PC-3 (cell line): ENCODE measurements around the gene THOC6. TPM values are rescaled to one million over a fixed set of nuclear protein-coding genes. Genes with fewer than 3 reads are reported as not detected.
A peak's percentile ranks its signal among the peaks of the same experiment; 100 is the strongest.

Experiments
- ATAC-seq: fragments of 200-7000 bp; cut with Tn5 transposase; 2 replicates; pipeline ENCODE4 v1.9.1; 2020; ENCODE audit warnings: mild to moderate bottlenecking, moderate library complexity
- Bru-seq: library from RNA; stranded (reverse); fragments of 400-500 nt; gene quantifications from one replicate; lab custom pipeline; 2021; lab: Mats Ljungman, UMichigan
- BruChase-seq, 2 experiments: library from RNA; stranded (reverse); fragments of 400-500 nt; gene quantifications; one replicate each; lab custom pipeline; 2021; lab: Mats Ljungman, UMichigan
- BruUV-seq: library from RNA; stranded (reverse); fragments of 400-500 nt; replicated peaks from 2 replicates; lab custom pipeline; 2021; lab: Mats Ljungman, UMichigan
- CTCF ChIA-PET: fragments of 300-600 bp; sonication (Branson Sonifier 250); formaldehyde crosslinking; loops from one replicate; lab custom pipeline; 2022; ENCODE audit warnings: antibody characterized with exemption; lab: Charles Lee
- POLR2A ChIA-PET: fragments of 300-600 bp; sonication (Branson Sonifier 250); formaldehyde crosslinking; loops from one replicate; lab custom pipeline; 2022; ENCODE audit warnings: antibody characterized with exemption; ENCODE audit not compliant: unreplicated experiment; lab: Charles Lee
- DNase-seq: peaks from one replicate; pipeline ENCODE4 v3.0.0-alpha.2; 2015
- H2AFZ ChIP-seq: fragments of 300-600 bp; sonication (generic); 2 replicates; pipeline ENCODE4 v1.6.0; 2016; ENCODE audit warnings: antibody characterized with exemption, low read length
- H3F3A ChIP-seq: fragments of 300-600 bp; sonication (generic); one replicate; pipeline ENCODE4 v1.6.0; 2017; ENCODE audit warnings: antibody characterized with exemption, low read length, control low read depth, mild to moderate bottlenecking; ENCODE audit not compliant: unreplicated experiment
- H3K27ac ChIP-seq: fragments of 300-600 bp; sonication (generic); 2 replicates; pipeline ENCODE4 v1.5.1; 2016; ENCODE audit warnings: mild to moderate bottlenecking, low read length
- H3K27me3 ChIP-seq: fragments of 300-600 bp; sonication (generic); 2 replicates; pipeline ENCODE4 v1.6.1; 2016; ENCODE audit warnings: low read length, mixed read lengths
- H3K36me3 ChIP-seq: fragments of 300-600 bp; sonication (generic); 2 replicates; pipeline ENCODE4 v1.6.1; 2016; ENCODE audit warnings: low read depth, mixed run types, low read length, mixed read lengths
- H3K4me1 ChIP-seq: fragments of 300-600 bp; sonication (generic); 2 replicates; pipeline ENCODE4 v1.5.1; 2016; ENCODE audit warnings: low read length; ENCODE audit not compliant: insufficient read depth
- H3K4me2 ChIP-seq: fragments of 300-600 bp; sonication (generic); 2 replicates; pipeline ENCODE4 v1.6.0; 2016; ENCODE audit warnings: low read length
- H3K4me3 ChIP-seq: fragments of 300-600 bp; sonication (generic); 2 replicates; pipeline ENCODE4 v1.5.1; 2016; ENCODE audit warnings: mild to moderate bottlenecking, low read length, mixed read lengths
- H3K79me2 ChIP-seq: fragments of 300-600 bp; sonication (generic); 2 replicates; pipeline ENCODE4 v1.6.1; 2017; ENCODE audit warnings: low read length, mixed read lengths
- H3K9ac ChIP-seq: fragments of 300-600 bp; sonication (generic); 2 replicates; pipeline ENCODE4 v1.6.0; 2016; ENCODE audit warnings: mild to moderate bottlenecking, low read length
- H3K9me2 ChIP-seq: fragments of 300-600 bp; sonication (generic); replicated peaks from 2 replicates; pipeline ENCODE4 v1.6.1; 2016; ENCODE audit warnings: mixed run types, low read length, mixed read lengths
- H3K9me3 ChIP-seq: fragments of 300-600 bp; sonication (generic); 2 replicates; pipeline ENCODE4 v1.6.1; 2016; ENCODE audit warnings: low read length, mixed read lengths
- H4K20me1 ChIP-seq: fragments of 300-600 bp; sonication (generic); 2 replicates; pipeline ENCODE4 v1.6.1; 2016; ENCODE audit warnings: low read length, mixed read lengths
- EZH2 ChIP-seq: fragments of 300-600 bp; sonication (generic); IDR thresholded peaks from one replicate; pipeline ENCODE4 v1.6.1; 2017; ENCODE audit warnings: antibody characterized with exemption, mild to moderate bottlenecking, low read length; ENCODE audit not compliant: unreplicated experiment
- EZH2phosphoT487 ChIP-seq: fragments of 300-600 bp; sonication (generic); IDR thresholded peaks from 2 replicates; pipeline ENCODE4 v1.6.1; 2018; ENCODE audit warnings: mild to moderate bottlenecking, antibody characterized with exemption, low read length, borderline replicate concordance
- intact Hi-C: fragments of 100-400 bp; cut with micrococcal nuclease; formaldehyde crosslinking; loops from 2 replicates; pipeline ENCODE4 v1.9.0; 2023
- long read RNA-seq: library from polyadenylated mRNA; unstranded; transcript quantifications from one replicate; pipeline ENCODE4 v2.0.0, GENCODE V29; 2021; ENCODE audit not compliant: unreplicated experiment
- total RNA-seq: library from RNA; depleted of rRNA; stranded (reverse); fragments of >200 nt; gene quantifications from 2 replicates; pipeline ENCODE4 v1.2.3, GENCODE V29; 2014; rRNA removed
- TF ChIP-seq, protein P1 (sequence below): fragments of 300-600 bp; sonication (generic); conservative IDR thresholded peaks from 2 replicates; pipeline ENCODE4 v1.5.1; 2017; ENCODE audit warnings: antibody characterized with exemption, low read depth, mild to moderate bottlenecking, low read length

The THOC6 gene
- 40.3 and 47.3 TPM in 2 replicates for total RNA-seq
- Bru-seq, nascent RNA = percentile 75 among the genes with signal in this experiment
- percentile 98 among the genes with signal in this experiment for BruChase-seq, experiment 1, labeled RNA remaining after a 6-hour chase
- BruChase-seq, experiment 2, labeled RNA remaining after a 2-hour chase = percentile 92 among the genes with signal in this experiment
- long read RNA-seq, transcript THOC6-202 (13 exons, 1,419 nt) = major isoform, 43 of 65 reads
- long read RNA-seq, partial matches to known transcripts = 1 of 65 reads
- long read RNA-seq, other reads (novel, unspliced or antisense) = 21 of 65 reads

DNA sequence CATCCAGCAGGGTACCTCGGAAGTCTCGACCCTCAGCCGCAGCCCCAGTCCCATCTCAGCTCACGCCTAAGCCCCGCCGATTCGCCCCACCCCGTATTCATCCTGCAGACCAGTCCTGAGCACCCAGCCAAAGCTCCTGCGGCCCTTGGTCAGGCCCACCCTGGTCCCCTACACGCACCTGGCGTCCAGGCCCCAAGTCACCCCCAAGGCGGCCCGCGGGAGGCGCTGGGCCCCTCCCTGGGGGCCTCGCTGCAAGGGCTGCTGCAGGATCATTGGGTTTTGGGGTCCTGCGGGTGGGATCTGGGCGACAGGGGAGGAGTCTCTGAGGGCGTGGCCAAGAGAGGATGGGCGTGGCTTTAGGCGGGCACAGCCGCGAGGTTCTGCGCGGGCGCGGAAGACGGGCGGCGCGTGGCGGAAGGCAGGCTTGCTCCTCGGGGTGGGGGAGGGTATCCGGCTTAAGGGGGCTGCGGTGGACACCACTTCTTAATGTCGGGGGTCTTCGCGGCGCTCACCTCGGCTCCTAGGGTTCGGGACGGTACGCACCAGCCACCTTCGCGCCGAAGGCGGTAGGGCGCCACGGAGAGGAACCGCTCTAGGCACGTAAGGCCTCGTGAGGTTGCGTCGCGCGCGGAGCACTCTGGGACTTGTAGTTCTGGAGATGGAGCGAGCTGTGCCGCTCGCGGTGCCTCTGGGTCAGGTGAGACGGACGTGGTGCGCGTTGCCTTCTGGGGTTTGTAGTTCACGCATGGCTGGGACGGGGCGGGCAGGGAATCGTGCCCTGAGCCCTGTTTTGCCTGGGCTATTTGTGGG is at the start of gene THOC6, which contains the start of gene HCFC1R1:
TSS of gene THOC6 (plus strand) at position 367 of the 810 bp plus-strand sequence. CDS start at position 659, 292 bp downstream.
TSS of gene HCFC1R1 (minus strand) at position 274 of the 810 bp plus-strand sequence. CDS start at position 273, 1 bp downstream.
- Histone ChIP-seq H3K9me3 (no peaks in the 10 kb centered on the region), H3K4me2 (peak within 1 kb of the TSS; percentile 99), H3K4me3 (peak within 1 kb of the TSS; percentile 94), H3K36me3 (peaks cover 10% of the 10 kb centered on the region), H3K4me1 (peaks cover 23% of the 10 kb centered on the region), H2AFZ (no peak within 1 kb of the TSS), H3K9ac (peak within 1 kb of the TSS; percentile 91), H3K27me3 (no peaks in the 10 kb centered on the region), H3K27ac (peak within 1 kb of the TSS; percentile 100), H4K20me1 (no peaks in the 10 kb centered on the region), H3K9me2 (no peaks in the 10 kb centered on the region), H3K79me2 (peaks cover 12% of the 10 kb centered on the region), H3F3A (no peaks in the 10 kb centered on the region)
- DNase-seq = peak; percentile 96
- ATAC-seq = peak; percentile 35
- TF ChIP-seq EZH2phosphoT487 (no peak), EZH2 (no peak)
- TF ChIP-seq, protein P1, sequence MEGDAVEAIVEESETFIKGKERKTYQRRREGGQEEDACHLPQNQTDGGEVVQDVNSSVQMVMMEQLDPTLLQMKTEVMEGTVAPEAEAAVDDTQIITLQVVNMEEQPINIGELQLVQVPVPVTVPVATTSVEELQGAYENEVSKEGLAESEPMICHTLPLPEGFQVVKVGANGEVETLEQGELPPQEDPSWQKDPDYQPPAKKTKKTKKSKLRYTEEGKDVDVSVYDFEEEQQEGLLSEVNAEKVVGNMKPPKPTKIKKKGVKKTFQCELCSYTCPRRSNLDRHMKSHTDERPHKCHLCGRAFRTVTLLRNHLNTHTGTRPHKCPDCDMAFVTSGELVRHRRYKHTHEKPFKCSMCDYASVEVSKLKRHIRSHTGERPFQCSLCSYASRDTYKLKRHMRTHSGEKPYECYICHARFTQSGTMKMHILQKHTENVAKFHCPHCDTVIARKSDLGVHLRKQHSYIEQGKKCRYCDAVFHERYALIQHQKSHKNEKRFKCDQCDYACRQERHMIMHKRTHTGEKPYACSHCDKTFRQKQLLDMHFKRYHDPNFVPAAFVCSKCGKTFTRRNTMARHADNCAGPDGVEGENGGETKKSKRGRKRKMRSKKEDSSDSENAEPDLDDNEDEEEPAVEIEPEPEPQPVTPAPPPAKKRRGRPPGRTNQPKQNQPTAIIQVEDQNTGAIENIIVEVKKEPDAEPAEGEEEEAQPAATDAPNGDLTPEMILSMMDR = no peak
- BruUV-seq = TSS peak; percentile 1
- ChIA-PET POLR2A (interaction anchor here (0.6 kb wide), 2 partner anchors 367 to 1409 kb away, joined by 3 to 5 read pairs; no protein-coding TSS in a partner anchor), CTCF (interaction anchor here (0.5 to 1.8 kb wide), 3 partner anchors 8 to 14 kb away, joined by 3 to 6 read pairs (median 3); no protein-coding TSS in a partner anchor)
- intact Hi-C loops = loop anchor here (1.0 kb wide), 1 partner anchor 44 kb away; the partner anchor contains the start of gene PKMYT1

DNA sequence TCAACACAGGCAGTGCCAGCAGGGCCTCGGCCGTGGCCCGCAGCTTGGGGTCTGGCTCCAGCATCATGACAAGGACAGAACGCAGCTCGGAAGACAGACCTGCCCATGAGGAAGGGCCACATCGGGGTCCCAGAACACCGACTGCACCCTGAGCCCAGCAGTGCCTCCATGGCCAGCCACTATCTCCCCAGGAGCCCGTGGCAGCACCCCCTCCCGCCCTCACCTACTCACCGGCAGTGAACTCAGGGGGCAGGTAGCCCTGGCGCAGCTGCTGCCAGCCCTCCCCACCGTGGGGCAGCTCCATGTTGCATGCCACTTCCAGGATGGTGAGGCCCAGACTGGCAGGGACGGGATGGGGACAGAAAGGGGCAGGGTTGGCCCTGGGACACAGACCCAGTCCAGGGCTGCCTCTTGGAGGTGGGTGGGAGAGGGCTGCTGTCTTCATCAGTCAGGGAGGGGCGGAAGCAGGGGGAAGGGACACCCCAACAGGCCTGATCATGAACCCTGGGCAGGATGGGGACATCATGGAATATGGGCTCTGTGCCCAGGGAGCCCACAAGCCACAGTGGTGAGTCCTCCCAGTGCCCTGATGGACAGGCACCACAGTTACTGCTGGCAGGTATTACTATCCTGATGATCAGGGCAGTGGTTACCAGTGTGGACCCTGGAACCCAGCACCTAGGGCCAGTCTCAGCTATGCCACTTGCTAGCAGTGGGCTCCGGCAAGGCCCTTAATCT is 49.3 kb upstream of the THOC6 start:
- POLR2A ChIA-PET = no interaction called here
- no peak overlapping the region for H3K27ac ChIP-seq

More for the DNA sequence above, 49.3 kb upstream of the THOC6 start:
- ATAC-seq (no peak), DNase-seq (no peak)
- Histone ChIP-seq H3K36me3 (peaks cover 6% of the 10 kb centered on the region; the same call in 1 of the 2 replicates), H4K20me1 (peaks cover 12% of the 10 kb centered on the region), H3K4me1 (peaks cover 21% of the 10 kb centered on the region), H3K4me2 (no peak overlapping the region), H3K9me3 (no peaks in the 10 kb centered on the region), H3K79me2 (peaks cover 36% of the 10 kb centered on the region), H2AFZ (no peak overlapping the region), H3K9ac (no peak overlapping the region), H3F3A (no peaks in the 10 kb centered on the region), H3K4me3 (no peak overlapping the region), H3K9me2 (no peaks in the 10 kb centered on the region), H3K27me3 (no peaks in the 10 kb centered on the region)
- TF ChIP-seq EZH2phosphoT487 (no peak), EZH2 (no peak)
- TF ChIP-seq, protein P1 = no peak
- intact Hi-C loops = no loop called here
- no TSS peak for BruUV-seq
- CTCF ChIA-PET = no interaction called here
